ENCODE measurements around the gene TMIGD3.

TMIGD3 gene

GRCh38 chr1:111455642-111456031 is 47.8 kb downstream of the TMIGD3 start:
- H3K4me3 Mint-ChIP-seq = peak overlapping the region; percentile 21 to 39
- H3K27ac Mint-ChIP-seq = no peak overlapping the region
- DNase-seq = no peak
- H3K9me3 Mint-ChIP-seq = no peaks in the 10 kb centered on the region
- peaks cover 27 to 48% of the 10 kb centered on the region in 2 donors for H3K4me1 Mint-ChIP-seq
- H3K36me3 Mint-ChIP-seq = peaks cover 28 to 54% of the 10 kb centered on the region in 2 donors
- ATAC-seq (replicated peaks) = no peak
- no peaks in the 10 kb centered on the region for H3K27me3 Mint-ChIP-seq

DNA sequence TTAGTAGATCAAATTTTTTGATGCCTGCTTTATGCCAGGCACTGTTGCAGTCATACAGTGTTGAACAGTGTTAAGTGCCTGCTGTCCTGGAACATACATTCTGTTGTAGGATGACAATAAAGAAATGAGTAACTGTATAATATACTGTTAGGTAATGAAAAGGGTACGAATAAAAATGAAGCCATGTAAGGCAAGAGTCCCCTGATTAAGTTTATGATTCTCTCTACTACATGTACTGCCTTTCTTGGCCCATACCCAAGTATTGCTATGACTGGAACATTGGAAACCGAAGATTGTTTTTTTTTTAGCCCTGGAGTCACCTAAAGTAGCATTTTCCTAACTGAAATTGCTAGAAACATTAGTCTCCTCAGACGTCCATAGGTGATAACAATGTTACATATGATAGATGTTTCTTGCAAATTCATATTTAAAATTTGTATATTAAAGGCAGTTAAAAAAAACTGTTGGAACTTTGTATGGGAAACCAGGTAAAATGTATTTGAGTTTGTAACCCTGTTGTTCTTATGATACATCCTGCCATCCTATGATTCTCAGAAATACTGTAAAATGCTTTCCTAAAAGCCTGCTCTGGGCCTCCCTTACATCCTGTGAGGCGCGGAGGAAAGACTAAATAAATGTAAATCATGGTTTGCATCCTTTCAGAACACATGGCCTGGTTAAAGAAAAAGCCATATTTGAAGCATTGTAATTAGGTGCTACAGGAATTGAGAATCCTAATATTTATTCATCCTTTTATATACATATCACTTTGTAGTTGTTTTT is 48.4 kb downstream of the TMIGD3 start:
- peaks cover 27 to 53% of the 10 kb centered on the region in 2 donors for H3K36me3 Mint-ChIP-seq
- H3K4me1 Mint-ChIP-seq = peaks cover 27 to 54% of the 10 kb centered on the region in 2 donors
- ATAC-seq (replicated peaks) (peak; percentile 44 to 51), DNase-seq (no peak)
- peak overlapping the region; percentile 75 for H3K27ac Mint-ChIP-seq
- H3K4me3 Mint-ChIP-seq = peak overlapping the region in 1 of 2 donors; percentile 39
- no peaks in the 10 kb centered on the region for H3K27me3 Mint-ChIP-seq
- no peaks in the 10 kb centered on the region for H3K9me3 Mint-ChIP-seq

DNA sequence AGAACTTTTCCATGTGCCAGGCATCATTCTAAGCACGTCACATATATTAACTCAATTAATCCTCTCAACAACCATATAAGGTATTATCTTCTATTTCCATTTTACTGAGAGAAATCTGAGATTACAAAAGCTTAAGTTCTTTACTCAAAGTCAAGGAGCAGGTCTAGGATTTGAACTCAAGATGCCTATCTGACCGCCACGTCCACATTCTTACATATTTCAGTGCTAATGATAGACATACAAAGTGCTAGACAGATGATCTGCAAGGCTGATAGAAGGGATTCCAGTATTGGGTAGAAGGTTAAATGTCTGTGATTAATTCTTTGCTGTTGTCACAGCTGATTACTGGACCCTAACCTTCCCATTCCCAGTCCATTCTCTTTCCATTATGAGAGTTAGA is 49.7 kb downstream of the TMIGD3 start:
- Mint-ChIP-seq H3K27ac (no peak overlapping the region), H3K4me1 (peaks cover 27 to 57% of the 10 kb centered on the region in 2 donors), H3K36me3 (peaks cover 34 to 53% of the 10 kb centered on the region in 2 donors), H3K4me3 (no peak overlapping the region), H3K27me3 (no peaks in the 10 kb centered on the region), H3K9me3 (no peaks in the 10 kb centered on the region)
- no peak for ATAC-seq (replicated peaks)
- DNase-seq = no peak

- Mint-ChIP-seq H3K36me3 (peaks cover 34 to 46% of the 10 kb centered on the region in 2 donors), H3K27me3 (no peaks in the 10 kb centered on the region), H3K4me3 (no peak overlapping the region), H3K27ac (no peak overlapping the region), H3K4me1 (peaks cover 34 to 68% of the 10 kb centered on the region in 2 donors), H3K9me3 (no peaks in the 10 kb centered on the region)
- no peak for ATAC-seq (replicated peaks)
- no peak for DNase-seq
These were observed 50.9 kb downstream of the TMIGD3 start for GRCh38 chr1:111452581-111452980.

DNA sequence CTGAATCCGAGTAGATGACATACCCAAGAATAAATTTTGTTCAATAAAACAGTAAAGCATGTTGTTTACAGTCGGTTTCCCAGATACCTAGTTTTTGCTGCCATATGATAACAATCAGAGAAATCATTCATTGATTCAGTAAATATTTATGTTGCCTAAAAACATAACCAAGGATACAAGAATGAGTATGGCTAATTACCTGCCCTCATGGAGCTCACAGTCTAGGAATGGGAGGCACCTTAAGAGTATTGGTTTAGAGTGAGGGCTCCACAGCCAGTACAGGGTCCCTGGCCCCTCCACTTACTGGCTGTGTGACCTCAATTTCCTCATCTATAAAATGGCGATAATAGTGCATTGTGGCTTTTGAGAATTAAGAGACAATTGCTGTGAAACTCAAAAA is 53.2 kb downstream of the TMIGD3 start:
- no peak for DNase-seq
- no peak for ATAC-seq (replicated peaks)
- Mint-ChIP-seq H3K27me3 (no peaks in the 10 kb centered on the region), H3K4me3 (peak overlapping the region; percentile 99 to 100), H3K9me3 (no peaks in the 10 kb centered on the region), H3K27ac (peak overlapping the region; percentile 99), H3K36me3 (peaks cover 32 to 44% of the 10 kb centered on the region in 2 donors), H3K4me1 (peaks cover 42 to 77% of the 10 kb centered on the region in 2 donors)

GRCh38 chr1:111449703-111450017 is 53.8 kb downstream of the TMIGD3 start:
- Mint-ChIP-seq H3K4me1 (peaks cover 38 to 73% of the 10 kb centered on the region in 2 donors), H3K4me3 (peak overlapping the region; percentile 99 to 100), H3K9me3 (no peaks in the 10 kb centered on the region), H3K36me3 (peaks cover 32 to 45% of the 10 kb centered on the region in 2 donors), H3K27me3 (no peaks in the 10 kb centered on the region), H3K27ac (peak overlapping the region; percentile 99)
- ATAC-seq (replicated peaks) (no peak), DNase-seq (no peak)

DNA sequence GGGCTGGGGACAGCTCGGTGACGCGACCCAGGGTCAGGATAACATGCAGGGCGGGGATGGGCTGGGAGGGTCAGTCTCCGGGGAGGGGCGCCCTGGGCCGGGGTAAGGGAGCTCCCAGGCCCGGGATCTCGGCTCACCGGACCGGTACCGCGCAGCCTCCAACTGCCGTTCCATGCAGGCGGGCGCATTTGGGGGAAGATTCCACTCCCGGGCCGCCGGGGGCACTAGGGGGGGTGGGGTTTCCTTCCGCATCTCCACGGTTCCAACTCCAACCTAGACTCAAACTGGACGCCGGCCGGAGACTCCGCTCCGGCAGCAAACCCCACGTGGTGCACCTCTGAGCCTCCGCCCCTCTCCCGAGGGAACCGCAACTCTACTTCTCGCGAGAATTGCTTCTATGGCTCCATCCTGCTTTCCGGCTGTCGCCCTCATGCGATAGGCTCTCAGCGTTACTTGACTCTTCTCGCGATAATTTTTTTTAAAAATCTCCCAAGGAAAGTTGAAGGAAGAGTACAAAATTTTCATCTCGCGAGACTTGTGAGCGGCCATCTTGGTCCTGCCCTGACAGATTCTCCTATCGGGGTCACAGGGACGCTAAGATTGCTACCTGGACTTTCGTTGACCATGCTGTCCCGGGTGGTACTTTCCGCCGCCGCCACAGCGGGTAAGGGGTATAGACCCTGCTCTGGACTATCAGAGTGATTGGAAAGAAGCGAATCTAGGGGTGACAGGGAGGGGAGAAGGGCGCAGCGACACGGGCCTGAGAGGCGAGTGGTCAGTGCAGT is 54.3 kb downstream of the TMIGD3 start, which contains the start of the genes ATP5PB and WDR77:
Gene ATP5PB (plus strand): TSS at position 547 of the 785 bp plus-strand sequence. CDS start 78 bp downstream, at position 625.
Gene WDR77 (minus strand): TSS at position 339 of the 785 bp plus-strand sequence. CDS start 87 bp downstream, at position 252.
- peak; percentile 95 for DNase-seq
- Mint-ChIP-seq H3K27me3 (no peaks in the 10 kb centered on the region), H3K4me1 (peaks cover 37 to 68% of the 10 kb centered on the region in 2 donors), H3K36me3 (peaks cover 29 to 45% of the 10 kb centered on the region in 2 donors), H3K4me3 (peak within 1 kb of the TSS; percentile 99 to 100), H3K27ac (peak within 1 kb of the TSS; percentile 99), H3K9me3 (no peaks in the 10 kb centered on the region)
- ATAC-seq (replicated peaks) = peak; percentile 92 to 95

DNA sequence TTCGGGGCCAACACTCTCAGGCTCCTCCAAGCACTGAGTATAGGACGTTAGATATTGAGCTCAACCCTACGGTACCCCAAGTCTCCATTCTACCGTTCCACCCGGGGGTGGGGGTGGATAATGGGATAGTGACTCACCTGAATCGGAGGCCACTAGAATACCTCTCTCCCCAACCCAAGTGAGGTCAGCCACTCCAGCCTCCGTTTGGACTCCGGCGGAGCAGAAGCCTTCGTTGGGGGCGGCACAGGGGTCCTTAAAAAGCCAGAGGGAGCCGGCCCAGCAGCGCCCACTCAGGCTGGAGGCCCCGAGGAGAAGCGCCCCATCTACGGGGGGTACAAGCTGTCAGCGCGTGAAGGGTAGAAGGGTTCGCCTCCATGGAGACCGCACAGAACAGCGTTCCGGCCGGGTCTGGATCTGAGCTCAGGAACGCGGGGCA is 54.9 kb downstream of the TMIGD3 start:
- ATAC-seq (replicated peaks) = peak; percentile 55 to 61
- DNase-seq = no peak
- H3K27me3 Mint-ChIP-seq = no peaks in the 10 kb centered on the region
- peaks cover 38 to 66% of the 10 kb centered on the region in 2 donors for H3K4me1 Mint-ChIP-seq
- peak overlapping the region; percentile 95 for H3K27ac Mint-ChIP-seq
- no peaks in the 10 kb centered on the region for H3K9me3 Mint-ChIP-seq
- H3K4me3 Mint-ChIP-seq = peak overlapping the region; percentile 99 to 100
- H3K36me3 Mint-ChIP-seq = peaks cover 31 to 50% of the 10 kb centered on the region in 2 donors

- Mint-ChIP-seq H3K4me3 (peak overlapping the region; percentile 99 to 100), H3K4me1 (peaks cover 44 to 71% of the 10 kb centered on the region in 2 donors), H3K9me3 (no peaks in the 10 kb centered on the region), H3K27ac (peak overlapping the region; percentile 62), H3K36me3 (peaks cover 37 to 56% of the 10 kb centered on the region in 2 donors), H3K27me3 (no peaks in the 10 kb centered on the region)
- DNase-seq (no peak), ATAC-seq (replicated peaks) (no peak)
These were observed 56.2 kb downstream of the TMIGD3 start for GRCh38 chr1:111446967-111447892.

- Mint-ChIP-seq H3K27ac (peak overlapping the region; percentile 52), H3K36me3 (peaks cover 35 to 56% of the 10 kb centered on the region in 2 donors), H3K4me1 (peaks cover 42 to 70% of the 10 kb centered on the region in 2 donors), H3K4me3 (peak overlapping the region in 1 of 2 donors; percentile 37), H3K9me3 (no peaks in the 10 kb centered on the region), H3K27me3 (no peaks in the 10 kb centered on the region)
- no peak for DNase-seq
- no peak for ATAC-seq (replicated peaks)
These were observed 56.9 kb downstream of the TMIGD3 start for GRCh38 chr1:111446546-111446945.

- no peaks in the 10 kb centered on the region for H3K27me3 Mint-ChIP-seq
- peaks cover 37 to 57% of the 10 kb centered on the region in 2 donors for H3K4me1 Mint-ChIP-seq
- H3K9me3 Mint-ChIP-seq = no peaks in the 10 kb centered on the region
- H3K4me3 Mint-ChIP-seq = no peak overlapping the region
- peak overlapping the region; percentile 33 for H3K27ac Mint-ChIP-seq
- peaks cover 32 to 59% of the 10 kb centered on the region in 2 donors for H3K36me3 Mint-ChIP-seq
- ATAC-seq (replicated peaks) (no peak), DNase-seq (no peak)
These were observed 59.4 kb downstream of the TMIGD3 start for GRCh38 chr1:111444031-111444430.

GRCh38 chr1:111442457-111442856 is 61.0 kb downstream of the TMIGD3 start:
- Mint-ChIP-seq H3K36me3 (peaks cover 37 to 68% of the 10 kb centered on the region in 2 donors), H3K4me3 (no peak overlapping the region), H3K4me1 (peaks cover 29 to 45% of the 10 kb centered on the region in 2 donors), H3K27me3 (no peaks in the 10 kb centered on the region), H3K27ac (peak overlapping the region; percentile 65), H3K9me3 (no peaks in the 10 kb centered on the region)
- no peak for DNase-seq
- ATAC-seq (replicated peaks) = peak; percentile 71 to 90

GRCh38 chr1:111441573-111442192 is 61.8 kb downstream of the TMIGD3 start:
- Mint-ChIP-seq H3K4me3 (no peak overlapping the region), H3K4me1 (peaks cover 21 to 37% of the 10 kb centered on the region in 2 donors), H3K27me3 (no peaks in the 10 kb centered on the region), H3K9me3 (no peaks in the 10 kb centered on the region), H3K36me3 (peaks cover 36 to 62% of the 10 kb centered on the region in 2 donors), H3K27ac (peak overlapping the region; percentile 25)
- DNase-seq = peak; percentile 14
- ATAC-seq (replicated peaks) = peak; percentile 77 to 79
